GM19239 (cell line): Measurements from ENCODE around the gene ARID4A.
"Not testable (repeated sequence)": the region's sequence is repeated elsewhere in the genome, so short reads cannot be mapped to it uniquely, and the experiment has no call there.

Experiments
- DNase-seq: peaks from one replicate; pipeline ENCODE4 v3.0.0; 2011; ENCODE audit warnings: low spot score; ENCODE audit not compliant: insufficient read length
- FAIRE-seq: peaks from 2 replicates; lab custom pipeline; 2011; peaks lifted over from hg19 to GRCh38; lab: Jason Lieb, UNC

ARID4A gene, protein sequence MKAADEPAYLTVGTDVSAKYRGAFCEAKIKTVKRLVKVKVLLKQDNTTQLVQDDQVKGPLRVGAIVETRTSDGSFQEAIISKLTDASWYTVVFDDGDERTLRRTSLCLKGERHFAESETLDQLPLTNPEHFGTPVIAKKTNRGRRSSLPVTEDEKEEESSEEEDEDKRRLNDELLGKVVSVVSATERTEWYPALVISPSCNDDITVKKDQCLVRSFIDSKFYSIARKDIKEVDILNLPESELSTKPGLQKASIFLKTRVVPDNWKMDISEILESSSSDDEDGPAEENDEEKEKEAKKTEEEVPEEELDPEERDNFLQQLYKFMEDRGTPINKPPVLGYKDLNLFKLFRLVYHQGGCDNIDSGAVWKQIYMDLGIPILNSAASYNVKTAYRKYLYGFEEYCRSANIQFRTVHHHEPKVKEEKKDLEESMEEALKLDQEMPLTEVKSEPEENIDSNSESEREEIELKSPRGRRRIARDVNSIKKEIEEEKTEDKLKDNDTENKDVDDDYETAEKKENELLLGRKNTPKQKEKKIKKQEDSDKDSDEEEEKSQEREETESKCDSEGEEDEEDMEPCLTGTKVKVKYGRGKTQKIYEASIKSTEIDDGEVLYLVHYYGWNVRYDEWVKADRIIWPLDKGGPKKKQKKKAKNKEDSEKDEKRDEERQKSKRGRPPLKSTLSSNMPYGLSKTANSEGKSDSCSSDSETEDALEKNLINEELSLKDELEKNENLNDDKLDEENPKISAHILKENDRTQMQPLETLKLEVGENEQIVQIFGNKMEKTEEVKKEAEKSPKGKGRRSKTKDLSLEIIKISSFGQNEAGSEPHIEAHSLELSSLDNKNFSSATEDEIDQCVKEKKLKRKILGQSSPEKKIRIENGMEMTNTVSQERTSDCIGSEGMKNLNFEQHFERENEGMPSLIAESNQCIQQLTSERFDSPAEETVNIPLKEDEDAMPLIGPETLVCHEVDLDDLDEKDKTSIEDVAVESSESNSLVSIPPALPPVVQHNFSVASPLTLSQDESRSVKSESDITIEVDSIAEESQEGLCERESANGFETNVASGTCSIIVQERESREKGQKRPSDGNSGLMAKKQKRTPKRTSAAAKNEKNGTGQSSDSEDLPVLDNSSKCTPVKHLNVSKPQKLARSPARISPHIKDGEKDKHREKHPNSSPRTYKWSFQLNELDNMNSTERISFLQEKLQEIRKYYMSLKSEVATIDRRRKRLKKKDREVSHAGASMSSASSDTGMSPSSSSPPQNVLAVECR

DNA sequence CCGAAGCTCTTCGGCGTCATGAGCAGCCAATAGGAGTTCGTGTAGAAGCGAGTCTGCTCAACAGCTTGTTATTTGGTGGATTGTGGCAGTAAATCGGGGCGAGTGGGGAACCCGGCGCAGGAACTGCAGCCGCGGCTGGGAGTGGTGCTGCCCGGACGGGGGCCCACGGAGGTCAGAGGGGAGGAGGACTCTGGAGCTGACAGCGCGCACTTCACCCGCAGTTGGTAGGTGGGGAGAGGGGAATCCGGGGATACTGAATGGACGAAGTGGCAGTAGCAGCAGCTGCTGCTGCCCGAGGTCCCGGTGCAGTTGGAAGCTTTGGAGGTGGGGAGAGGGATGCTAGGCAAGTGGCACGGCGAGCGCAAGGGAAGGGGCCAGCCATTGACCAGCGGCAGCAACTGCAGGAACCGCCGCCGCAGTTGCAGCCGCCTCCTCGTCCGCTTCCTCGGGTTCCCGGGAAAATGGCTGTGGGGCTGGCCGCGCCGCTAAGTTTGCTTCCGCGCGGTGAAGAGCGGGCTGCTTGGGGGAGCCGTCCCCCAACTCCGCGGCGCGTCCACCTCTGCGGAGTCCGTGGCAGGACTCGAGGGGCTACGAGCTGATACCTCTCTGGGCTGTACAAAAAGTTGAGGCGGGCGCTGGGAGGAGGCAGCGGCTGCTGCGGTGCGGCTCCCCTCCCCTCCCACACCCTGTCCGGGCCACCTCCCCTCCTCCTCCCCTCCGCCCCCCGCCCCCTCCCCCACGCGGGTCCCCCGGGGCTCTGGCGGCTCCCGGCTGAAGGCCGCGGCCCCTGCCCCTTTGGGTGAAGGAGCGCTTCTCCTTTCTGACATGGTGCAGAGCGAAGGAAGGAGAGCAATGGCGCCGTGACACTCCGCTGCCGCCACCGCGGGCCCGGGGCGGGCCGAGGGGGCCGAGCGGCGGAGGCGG lies at the start of gene ARID4A:
Gene ARID4A, plus strand, starts transcription at position 79 of the 924 bp plus-strand sequence. CDS start 1,300 bp downstream, outside the sequence.
- DNase-seq (peak; percentile 88), FAIRE-seq (peak; percentile 42)

DNA sequence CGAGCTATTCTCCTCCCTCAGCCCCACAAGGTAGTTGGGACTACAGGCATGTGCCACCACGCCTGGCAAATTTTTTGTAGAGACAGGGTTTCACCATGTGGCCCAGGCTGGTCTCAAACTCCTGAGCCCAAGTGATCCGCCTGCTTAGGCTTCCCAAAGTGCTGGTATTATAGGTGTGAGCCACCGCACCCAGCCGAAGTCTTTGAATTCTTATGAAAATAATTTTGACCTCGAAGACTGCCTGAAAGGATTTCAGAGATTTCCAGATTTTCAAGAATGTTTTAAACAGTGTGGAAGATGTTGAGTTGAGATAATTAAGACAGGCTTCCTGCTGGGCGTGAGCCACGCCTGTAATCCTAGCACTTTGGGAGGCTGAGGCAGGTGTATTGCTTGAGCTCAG lies 48.7 kb upstream of the ARID4A start:
- DNase-seq = no peak
- FAIRE-seq = no peak

DNA sequence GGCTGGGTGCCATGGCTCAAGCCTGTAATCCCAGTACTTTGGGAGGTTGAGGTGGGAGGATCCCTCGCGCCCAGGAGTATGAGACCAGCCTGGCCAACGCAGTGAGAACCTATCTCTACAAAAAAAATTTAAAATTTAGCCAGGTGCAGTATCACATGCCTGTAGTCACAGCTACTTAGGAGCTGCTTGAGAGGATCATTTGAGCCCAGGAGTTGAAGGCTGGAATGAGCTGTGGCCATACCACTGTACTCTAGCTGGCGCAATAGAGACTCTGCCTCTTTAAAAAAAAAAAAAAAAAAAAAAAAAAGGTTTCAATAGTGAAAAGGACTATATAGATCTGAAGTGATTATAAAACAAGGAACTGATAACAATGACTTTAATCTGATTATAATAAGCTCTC lies 40.2 kb upstream of the ARID4A start:
- DNase-seq (no peak), FAIRE-seq (no peak)

DNA sequence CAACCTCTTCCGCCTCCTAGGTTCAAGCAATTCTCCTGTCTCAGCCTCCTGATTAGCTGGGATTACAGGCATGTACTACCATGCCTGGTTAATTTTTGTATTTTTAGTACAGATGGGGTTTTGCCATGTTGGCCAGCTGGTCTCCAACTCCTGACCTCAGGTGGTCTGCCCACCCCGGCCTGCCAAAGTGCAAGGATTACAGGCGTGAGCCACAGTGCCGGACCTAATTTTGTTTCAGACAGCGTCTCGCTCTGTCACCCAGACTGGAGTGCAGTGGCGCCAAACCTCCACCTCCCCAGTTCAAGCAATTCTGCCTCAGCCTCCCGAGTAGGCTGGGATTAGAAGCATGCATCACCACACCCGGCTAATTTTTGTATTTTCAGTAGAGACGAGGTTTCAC lies 36.4 kb upstream of the ARID4A start:
- FAIRE-seq, DNase-seq: not testable (repeated sequence)

DNA sequence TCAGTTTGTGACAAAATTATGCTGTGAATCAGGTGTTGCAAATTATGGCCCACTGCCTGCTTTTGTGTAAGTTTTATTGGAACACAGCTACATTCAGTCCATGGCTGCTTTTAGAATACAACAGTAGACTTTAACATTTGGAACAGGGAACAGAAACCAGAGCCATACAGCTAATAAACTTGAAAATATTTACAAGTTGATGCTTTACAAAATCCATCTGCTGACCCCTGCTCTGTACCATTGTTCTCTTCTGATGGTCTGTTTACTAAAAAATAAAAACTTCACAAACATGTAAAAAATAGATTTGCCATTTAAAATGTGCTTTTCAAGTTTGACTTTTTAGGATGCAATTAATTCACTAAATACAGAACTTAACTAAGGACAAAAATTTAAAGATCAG lies 33.0 kb upstream of the ARID4A start:
- DNase-seq (no peak), FAIRE-seq (no peak)

DNA sequence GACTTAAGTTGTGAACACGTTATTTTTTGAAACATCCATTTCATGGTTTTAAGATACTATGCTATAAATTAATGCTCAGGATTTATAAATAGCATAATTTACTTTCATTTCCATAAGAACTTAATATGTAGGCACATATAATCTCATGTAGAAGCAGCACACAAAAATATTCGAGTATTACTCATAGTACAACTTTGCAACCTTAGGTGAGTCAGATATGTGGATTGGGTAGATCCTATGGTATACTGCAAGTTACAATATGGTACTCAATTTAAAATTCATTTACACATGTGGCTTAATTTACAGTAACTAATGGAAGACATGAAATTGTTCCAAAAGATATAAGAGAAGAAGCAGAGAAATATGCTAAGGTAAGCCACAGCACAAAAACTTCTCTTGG lies 27.7 kb upstream of the ARID4A start:
- FAIRE-seq (no peak), DNase-seq (no peak)

DNA sequence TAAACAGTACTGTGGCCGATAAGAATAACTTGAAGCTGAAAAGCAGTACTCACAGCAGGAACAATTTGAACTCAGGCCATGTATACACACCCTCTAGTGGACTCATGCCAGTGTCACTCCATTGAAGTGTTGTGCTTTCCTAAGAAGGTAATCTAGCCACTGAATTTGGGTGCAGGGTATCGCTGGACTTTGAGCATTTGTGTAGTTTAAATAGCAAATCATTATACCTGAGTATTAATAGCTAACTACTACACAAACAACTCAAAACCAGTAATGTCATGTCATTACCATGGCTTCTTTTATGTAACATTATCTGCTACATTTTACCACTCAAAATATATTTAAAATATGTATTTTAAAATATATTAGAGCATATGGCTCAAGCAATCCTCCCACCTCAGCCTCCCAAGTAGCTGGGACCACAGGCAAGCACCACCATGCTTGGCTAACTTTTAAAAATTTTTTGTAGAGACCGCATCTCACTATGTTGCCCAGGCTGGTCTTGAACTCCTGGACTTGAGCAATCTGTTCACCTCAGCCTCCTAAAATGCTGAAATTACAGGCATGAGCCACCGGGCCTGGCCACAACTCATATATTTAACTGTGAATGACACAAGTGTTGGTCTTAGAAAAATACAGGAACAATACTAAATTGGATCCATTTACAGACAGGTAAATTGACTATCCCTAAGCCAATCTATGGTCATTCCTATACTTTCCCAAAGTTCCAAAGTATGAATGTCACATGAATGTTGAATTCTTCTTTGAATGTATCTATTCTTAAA lies 25.6 kb upstream of the ARID4A start:
- DNase-seq = no peak
- peak; percentile 39 for FAIRE-seq

DNA sequence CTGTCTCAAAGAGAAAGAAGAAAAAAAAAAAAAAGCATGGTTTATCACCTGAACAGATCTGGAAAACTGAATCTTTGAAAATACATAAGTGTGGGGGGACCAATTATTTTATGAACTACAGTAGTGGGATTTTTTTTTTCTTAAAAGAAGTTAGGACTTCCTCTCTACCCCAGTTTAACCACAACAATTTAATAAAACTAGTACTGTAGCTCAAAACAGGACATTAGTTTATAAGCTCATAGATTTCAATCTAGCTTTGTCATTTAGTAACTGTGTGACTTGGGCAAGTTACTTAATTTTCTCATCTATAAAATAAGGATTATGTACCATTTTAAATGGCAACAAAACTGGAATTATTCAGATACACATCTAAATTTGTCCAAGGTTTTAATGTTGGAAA lies 23.5 kb upstream of the ARID4A start:
- DNase-seq (no peak), FAIRE-seq (no peak)

DNA sequence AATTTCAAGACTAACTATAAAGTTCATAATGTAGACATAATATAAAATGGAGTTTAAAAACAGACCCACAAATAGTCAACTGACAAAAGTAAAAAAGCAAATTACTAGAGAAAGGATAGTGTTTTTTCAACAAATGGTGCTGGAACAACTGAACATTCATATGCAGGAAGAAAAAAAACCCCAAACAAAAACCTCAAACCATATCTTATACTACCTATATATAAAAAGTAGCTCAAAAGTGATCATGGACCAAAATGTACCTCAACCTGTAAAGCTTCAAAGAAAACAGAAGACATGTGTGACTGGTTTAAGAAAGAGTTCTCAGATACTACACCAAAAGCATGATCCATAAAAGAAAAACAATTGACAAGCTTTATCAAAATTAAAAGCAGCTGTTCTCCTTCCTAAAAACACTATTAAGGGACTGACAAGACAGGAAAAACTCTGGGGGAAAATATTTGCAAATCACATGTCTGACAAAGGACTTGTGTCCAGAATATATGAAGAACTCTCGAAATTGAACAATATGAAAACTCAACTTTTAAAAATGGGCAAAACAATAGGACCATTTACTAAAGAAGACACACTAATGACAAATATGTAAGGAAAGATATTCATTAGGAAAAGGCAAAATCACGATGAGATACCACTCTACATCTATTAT lies 22.7 kb upstream of the ARID4A start:
- FAIRE-seq (no peak), DNase-seq (no peak)

DNA sequence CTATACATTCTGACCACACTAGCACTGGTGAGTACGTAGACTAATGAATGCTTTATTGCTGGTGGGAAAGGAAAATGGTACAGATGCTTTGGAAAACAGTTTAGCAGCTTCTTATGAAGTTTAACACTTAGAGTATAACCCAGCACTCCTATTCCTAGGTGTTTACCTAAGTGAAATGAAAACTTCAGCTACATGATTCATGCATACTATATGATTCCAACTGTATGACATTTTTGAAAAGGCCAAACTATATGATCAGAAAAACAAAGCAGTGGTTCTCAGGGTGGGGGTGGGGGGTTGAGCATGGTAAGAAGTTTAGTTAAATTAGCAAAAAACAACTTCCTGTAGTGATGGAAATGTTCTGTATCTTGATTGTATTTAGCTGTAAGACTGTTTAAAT lies 22.1 kb upstream of the ARID4A start:
- no peak for FAIRE-seq
- no peak for DNase-seq

DNA sequence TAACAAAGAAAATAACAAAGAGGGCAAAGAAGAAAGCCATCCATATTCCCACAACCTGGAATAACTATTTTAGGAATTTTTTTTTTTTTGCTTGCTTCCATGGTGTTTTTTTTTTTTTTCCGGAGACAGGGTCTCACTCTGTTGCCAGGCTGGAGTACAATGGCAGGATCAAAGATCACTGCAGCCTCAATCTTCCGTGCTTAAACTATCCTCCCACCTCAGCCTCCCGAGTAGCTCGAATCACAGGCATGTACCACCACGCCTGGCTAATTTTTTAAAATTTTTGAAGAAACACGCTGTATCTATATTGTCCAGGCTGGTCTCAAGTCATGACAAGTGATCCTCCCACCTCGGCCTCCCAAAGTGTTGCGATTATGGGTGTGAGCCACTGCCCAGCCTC lies 20.2 kb upstream of the ARID4A start:
- no peak for DNase-seq
- no peak for FAIRE-seq

DNA sequence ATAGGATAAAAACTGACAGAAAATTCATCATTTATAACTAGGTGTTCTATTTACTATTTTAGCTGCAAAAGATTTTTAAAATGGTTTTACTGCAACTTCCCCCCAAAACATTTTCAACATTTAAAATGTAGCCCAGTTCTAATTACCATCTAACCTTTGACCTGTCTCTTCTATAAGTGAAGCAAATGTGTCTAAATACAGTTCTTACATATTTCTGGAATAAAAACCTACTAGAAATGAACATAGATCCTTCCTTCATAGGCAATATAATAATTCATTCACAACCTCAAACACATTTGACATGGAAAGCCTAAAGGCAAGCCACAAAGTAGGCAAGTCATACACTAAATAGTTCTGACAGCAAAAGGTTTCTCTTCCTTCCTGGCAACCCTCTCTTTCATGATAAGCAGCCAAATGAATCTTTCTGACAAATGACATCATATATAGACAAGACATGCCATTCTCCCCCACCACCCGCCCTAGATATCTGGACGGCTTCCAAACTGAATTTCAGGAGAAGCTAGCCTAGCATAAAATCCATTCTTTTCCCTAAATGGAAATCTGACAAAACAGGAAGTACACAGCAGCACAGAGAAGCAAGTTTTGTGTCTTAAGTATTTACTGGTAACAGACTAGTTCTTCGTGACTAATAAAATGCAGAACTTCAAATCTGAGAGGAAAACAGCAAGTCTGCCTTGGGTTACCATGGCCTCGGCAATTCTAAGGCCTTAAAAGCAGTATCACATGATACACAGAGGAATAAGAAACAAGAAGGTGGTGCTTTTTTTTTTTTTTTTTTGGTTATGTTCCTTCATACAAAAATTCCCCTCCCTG lies 17.2 kb upstream of the ARID4A start:
- DNase-seq = no peak
- peak; percentile 66 for FAIRE-seq

DNA sequence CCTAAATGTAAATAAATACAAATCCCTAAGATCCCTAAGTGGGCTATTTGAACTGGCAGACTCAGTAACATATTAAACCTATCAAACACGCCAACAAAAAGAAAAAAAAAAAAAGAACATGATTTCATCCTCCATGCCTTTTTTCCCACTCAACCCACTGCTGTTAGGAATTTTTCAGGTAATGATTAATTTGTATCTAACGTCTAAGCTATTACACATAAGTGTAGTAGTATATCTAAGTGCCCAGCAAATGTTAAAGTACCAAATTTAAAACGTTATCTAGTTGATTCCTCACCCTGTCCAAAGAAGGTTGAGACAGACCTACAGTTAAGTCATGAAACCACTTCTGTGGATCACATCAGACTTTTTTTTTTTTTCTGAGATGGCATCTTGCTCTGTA lies 16.4 kb upstream of the ARID4A start:
- DNase-seq (no peak), FAIRE-seq (no peak)

DNA sequence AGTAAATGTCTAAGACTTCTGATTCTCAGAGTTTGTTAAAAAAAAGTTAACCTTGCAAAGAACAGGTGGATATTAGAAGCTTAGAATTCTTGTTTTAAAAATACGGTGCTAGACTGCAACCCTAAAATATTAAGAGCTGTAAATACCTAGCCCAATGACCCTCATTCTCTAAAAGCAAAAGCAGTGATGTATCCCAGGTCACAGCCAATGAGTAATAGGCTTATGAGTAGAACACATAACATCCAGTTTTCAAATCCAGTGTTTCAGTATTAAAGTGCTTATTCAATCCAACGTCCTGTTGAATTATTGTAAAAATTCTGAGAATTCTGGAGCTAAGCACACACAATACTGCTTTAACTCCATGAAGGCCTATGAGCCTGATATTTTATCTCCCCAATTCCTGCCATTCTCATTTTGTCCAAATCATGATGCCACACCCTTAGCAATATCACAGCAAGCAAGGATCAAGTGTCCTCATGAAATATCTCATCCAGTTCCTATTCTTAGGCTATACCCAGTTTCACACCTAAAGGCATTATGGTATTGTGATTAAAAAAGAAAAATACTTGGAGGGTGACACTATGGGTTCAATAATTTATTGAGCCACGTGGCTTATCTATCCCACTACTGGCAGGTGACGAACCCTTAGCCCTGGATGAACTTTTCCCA lies 15.3 kb upstream of the ARID4A start:
- DNase-seq (no peak), FAIRE-seq (no peak)

DNA sequence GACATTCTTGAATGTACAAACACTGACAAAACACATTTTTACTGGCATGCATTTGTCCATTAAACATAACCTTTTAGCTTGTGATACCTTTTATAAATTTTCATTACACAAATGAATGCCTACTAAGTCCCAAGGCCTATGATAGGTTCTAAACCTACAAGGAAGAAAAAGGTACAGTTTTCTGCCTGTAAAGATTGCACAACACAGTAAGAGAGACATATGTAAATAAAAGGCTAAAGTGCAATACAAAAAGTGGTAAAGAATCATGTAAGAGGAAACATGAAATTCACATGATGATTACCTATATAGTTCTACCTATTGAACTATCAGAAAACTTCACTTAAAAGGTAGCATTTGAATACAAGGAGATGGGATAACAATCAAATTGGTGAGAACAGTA lies 14.6 kb upstream of the ARID4A start:
- no peak for FAIRE-seq
- no peak for DNase-seq

DNA sequence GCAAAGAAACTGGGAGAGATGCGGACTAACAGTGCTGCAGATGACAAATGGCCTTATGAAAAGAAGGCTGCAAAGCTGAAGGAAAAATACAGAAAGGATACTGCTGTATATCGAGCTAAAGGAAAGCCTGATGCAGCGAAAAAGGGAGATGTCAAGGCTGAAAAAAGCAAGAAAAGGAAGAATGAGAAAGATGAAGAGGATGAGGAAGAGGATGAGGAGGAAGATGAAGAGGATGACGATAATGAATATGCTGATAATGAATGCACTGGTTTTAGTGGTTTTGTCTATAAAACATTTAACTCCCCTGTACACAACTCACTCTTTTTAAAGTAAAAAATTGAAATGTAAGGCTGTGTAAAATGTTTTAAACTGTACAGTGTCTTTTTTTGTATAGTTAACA lies 13.2 kb upstream of the ARID4A start:
- DNase-seq (no peak), FAIRE-seq (no peak)

DNA sequence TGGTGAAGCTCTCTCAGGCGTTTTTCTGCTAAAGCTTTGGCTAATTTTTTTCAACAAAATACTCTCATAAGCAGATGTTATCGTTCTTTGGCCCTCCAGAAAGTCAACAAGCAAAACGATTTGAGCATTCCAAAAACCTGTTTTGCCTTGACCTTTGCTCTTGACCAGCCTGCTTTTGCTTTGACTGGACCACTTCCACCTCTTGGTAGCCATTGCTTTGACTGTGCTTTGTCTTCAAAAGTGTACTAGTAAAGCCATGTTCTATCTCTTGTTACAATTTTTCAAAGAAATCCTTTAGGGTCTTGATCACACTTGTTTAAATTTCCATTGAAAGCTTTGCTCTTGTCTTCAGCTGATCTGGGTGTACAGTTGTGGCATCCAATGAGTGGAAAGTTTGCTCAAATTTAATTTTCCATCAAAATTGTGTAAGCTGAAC lies 10.7 kb upstream of the ARID4A start:
- no peak for FAIRE-seq
- DNase-seq = no peak
